GM19438 (cell line): ENCODE data around the gene TRPV2.

Experiments
- ATAC-seq: cut with Tn5 transposase; IDR thresholded peaks from one replicate; pipeline ENCODE4 v1.9.1; 2021; ENCODE audit warnings: low read depth; ENCODE audit not compliant: unreplicated experiment

Gene TRPV2

DNA sequence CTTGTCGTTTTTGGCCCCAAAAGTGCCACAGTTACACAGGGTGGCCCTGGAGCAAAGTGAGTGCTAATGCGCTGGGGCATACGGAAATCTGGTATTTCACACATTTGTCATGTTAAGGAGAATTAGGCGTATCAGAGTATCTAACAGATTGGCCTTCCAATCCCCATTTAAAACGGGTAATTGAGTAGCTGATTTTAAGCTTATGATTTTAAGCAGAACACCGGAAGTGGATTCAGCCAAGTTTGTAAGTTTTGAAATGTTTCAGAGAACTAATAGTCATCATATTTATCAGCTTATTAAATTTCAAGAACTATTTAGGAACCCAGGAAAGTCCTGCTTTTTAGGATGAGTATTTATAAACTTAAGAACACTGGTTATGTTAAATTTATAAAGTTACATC, 57.2 kb downstream of the TRPV2 start:
- no peak for ATAC-seq

DNA sequence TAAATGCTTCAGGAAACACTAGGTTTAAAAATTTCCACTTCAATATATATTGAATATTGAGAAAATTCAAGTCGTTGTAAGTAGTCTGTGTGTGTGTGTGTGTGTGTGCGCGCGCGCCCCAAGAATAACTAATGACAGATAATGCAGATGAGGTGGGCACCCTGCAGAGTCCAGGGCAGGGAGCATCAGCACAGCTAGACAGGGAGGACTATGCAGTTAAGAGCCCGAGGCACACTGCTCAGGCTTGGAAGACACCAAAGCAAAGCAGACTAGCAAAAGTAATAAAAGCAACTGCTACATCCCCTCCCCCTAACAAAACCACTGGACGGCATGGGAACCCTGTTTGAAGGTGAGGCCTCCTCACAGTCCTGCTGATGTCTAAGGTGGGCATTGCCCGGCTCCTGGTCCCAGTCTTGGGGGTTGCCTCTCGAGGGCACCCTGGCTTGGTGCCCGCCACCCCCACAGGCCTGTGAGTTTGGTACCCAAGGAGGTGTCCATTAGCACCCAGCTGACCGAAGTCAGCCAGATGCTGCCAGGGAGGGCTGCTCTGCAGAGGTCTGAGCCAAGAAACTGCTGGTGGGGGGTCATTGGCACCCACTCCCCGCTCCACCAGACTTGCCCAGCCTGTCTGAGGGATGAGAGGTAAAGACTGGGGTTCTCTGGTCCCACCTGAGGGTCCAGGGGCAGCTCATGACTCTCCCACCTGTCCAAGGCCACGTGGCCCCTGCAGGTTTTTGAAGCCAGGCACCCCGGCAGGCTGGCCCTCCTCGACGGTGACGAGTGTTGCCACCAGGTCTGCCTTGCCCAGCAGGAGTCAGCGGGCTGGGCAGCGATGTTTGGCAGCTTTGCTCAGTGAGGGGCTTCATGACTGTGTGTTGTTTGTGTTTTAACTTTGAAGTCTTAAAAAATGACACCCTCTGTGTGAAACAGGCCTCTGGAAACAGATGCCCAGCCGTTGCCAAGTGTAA, 58.0 kb downstream of the TRPV2 start:
- ATAC-seq = no peak

DNA sequence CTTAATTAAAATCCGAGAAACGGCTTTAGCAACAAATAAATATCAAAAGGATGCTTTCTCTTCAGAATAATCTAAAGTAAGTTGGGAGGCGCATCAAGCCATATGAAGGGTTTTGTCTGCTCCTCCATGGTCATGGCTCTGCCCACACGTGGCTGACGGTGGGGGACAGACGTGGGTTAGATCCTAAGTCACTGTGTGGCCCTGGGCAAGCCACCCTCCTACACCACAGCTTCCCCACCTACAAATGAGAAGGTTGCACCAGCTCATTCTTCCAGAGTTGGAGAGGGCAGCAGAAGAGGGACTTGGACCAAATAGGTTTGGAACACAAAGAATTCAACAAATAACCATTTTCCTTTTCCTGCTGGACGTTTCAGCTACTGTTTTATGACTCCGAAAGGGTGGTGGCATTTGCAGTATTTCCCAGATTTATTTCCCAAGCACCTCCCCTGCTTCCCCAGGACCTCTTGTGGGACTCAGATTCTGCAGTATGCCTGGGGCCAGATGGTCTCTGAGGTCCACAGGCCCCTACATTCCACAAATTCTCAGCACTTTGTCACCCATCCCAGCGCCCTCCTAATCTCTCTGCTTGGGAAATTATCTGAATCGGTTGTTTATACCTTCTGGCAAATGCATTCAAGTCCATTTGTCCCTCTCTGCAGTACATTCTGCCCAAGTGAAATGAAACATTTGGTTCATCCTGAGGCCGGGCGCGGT, 58.8 kb downstream of the TRPV2 start:
- ATAC-seq = no peak

DNA sequence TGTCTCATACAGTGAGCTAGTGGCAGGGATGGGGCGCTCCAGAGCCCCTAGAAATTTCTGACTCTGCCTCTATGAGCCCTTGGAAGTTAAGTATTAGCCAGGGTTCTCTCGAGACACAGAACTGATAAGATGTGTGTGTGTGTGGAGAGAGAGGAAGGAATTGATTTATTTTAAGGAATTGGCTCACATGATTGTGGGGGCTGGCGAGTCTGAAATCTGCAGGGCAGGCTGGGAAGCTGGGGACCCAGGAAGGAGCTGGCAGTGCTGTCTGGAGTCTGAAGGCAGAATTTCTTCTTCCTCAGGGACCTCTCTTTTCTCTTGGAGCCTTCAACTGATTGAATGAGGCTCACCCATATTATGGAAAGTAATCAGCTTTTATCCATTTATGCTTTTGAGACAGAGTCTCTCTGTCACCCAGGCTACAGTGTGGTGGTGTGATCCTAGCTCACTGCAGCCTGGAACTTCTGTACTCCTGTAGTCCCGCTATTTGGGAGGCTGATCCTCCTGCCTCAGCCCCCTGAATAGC, 59.9 kb downstream of the TRPV2 start:
- ATAC-seq = no peak

DNA sequence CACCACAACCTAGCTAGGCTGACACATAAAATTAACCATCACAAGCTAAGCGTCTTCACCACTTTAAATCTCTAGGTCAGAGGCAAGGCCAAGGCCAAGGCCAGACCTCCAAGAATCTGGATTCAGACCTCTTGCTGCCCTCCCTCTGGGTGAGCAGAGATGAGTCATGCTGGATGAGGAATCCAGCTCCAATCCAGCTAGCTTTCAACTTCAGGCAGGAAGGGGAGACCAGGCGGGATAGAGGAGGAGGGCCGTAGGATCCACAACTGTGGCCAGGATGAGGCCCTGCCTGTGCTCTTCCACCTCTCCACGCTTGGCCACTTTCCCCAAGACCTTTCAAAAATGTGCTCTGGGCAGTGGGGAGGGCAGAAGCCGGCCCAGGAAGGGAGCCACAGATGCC, 61.9 kb downstream of the TRPV2 start:
- no peak for ATAC-seq

DNA sequence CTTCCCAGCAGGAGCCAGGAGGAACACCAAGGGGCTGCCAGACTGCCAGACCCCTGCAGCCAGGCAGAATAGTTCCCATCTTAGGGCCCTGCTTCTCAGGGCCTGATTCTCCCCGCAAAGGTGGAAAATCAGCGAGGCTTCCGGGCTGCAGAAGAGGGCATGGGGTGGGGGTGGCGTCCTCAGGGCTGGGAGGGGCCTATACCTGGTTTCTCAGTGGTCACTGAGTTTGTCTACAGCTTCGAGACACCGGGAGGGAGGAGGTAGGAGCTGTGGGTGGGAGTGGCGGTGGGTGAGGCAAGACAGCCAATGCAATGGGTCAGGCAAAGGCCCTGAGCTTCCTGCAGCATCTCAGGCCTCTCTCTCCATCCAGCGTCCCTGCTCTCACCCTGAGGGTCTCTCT, 62.3 kb downstream of the TRPV2 start:
- no peak for ATAC-seq

DNA sequence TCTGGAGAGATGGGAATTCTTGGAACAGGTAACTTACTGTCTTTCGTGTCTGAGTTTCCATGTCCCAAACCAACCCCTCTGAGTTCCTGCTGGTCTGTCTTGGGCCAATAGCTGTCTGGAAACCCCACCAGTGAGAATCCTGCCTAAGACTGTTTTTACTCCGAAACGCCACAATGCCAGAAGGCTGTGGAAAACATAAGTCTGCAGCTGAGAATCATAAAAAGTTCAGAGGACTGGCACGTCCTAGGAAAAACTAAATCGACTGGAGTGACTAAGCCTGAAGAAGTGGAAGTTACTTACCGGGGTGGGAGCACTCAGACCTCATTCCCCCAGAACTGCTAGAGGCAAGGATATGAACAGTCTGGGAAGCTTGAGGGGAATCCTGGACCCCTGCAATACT, 63.3 kb downstream of the TRPV2 start:
- no peak for ATAC-seq

DNA sequence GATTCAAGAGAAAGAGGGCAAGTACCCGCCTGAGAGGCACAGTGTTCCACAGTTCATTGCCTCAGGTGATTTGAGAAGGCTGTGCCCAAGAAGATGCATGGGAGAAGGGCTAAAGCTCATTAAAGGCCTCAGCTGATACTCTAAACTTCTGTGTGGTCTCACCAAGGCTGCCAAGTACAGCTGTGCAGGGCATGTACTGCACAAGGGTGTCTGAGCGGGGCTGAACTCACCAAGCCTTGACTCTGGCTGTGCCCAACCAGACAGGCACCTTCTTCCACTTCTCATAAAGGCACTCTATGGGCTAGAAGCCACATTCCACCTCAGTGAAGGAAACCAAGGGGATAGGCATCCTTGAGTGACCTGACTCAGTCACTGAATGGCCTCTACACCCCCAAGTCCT, 63.9 kb downstream of the TRPV2 start:
- ATAC-seq = no peak

DNA sequence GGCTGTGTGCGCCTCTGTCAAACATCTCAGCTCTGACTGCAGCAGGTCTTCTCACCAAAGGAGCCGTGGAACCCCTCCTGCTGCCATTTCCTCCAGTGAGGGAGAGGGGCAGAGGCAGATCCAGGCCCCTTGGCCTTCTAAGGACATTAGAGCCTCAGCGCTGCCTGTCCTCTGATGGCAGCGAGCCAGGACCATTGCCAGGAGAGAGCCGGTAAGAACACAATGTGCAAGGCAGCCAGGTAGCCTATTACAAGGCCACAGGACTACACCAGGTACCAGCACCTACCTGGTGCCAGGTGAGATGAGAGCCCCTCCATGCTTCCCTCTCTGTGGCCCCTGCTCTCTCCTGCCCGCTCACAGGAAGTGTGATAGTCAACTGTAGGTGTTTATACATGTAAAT, 65.6 kb downstream of the TRPV2 start:
- no peak for ATAC-seq

DNA sequence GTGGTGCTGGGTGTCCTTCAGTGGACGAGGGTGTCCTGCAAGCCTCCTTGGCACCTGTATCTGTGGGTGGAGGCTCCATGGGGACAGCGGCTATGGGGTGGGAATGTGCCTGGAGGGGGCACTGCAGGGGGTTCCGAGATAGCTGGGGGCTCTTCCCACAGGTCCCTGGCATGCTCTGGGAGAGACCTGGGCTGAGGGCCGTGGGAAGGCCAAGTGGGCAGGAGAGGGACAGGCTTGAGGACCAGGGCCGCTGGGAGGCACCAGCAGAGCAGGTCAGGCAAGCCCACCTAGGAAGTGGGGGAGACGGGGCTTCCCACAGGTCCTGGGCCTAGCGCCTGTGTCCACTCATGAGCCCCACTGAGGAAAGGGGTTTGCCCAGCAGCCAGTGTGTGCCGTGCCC, 66.9 kb downstream of the TRPV2 start:
- ATAC-seq = no peak

DNA sequence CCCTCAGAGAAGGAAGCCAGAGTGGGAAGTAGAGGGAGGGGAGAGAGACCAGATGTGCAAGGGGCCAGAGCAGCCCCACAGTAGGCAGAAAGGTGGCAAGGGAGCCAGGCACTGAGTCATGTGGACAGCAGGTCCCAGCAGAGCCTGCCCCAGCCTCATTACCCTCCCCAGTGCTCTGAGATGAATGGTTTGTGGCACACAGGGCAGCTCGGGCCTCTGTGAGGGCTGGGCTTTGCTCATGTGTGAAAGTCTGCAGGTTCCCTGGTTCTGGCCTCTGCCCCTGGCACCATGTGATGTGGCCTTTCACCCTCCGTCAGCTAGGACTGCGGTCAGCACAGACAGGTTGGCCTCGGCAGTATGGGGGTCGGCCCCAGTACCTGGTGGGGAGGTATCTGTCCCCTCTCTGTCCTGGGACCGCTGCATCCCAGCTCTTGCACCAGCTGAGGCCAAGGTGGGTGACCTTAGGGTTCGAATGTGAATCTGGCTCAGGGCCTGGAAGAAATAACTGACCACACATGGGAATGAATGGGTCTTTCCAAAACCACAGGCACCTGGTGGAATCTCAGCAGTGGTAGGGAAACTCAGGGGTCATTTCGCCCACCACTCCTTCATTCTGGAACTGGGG, 67.8 kb downstream of the TRPV2 start:
- ATAC-seq = no peak

DNA sequence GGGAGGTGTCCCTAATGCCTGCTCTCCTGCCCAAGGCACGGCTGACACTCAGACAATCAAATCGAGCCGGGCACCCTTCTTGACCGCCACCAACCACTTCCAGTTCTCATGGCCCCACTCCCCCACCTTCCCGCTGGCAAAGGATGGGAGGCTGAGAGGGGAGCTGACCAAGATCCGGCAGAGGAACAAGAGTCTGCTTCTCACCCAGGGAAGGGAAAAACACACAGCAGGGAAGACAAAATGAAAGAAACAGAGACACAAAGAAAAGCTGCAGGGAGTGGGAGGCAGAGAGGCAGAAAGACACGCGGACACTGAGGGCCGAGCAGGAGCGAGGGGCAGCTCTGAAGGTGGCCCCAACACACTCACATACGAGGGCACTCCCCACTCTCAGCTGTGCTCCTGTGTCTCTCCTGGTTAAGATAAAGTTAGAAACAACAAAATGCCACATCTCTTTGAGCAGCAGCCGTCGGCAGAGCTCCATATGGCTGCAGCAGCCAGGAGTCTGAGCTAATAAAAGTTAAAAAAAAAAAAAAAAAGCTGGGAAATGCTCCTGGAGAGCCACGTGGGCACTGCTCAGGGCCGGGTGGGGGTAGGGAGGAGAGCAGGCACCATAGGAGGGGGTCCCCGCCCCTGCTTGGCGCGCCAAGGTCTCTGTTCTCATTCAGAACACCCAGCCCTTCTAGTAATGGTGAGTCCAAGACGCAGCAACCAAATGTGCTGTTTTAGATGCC, 69.2 kb downstream of the TRPV2 start:
- ATAC-seq = no peak
